Neural cell (in vitro differentiated cells): Measurements from ENCODE around the gene TP53TG5. TPM values are rescaled to one million over a fixed set of nuclear protein-coding genes. Genes with fewer than 3 reads are reported as not detected.

Experiments used
- H2AFZ ChIP-seq: fragments of 200-600, 300-800 bp; sonication (generic), shearing (Covaris generic); 2 replicates; pipeline ENCODE4 v1.6.0; 2014; ENCODE audit warnings: low read depth, mild to moderate bottlenecking, antibody characterized with exemption, low read length, moderate library complexity
- H3F3A ChIP-seq: fragments of 200-600 bp; shearing (Covaris generic); 2 replicates; pipeline ENCODE4 v1.6.1; 2016; ENCODE audit warnings: mild to moderate bottlenecking, moderate library complexity, mixed read lengths, antibody characterized with exemption, low read length; ENCODE audit not compliant: insufficient read depth, poor library complexity, severe bottlenecking
- H3K27ac ChIP-seq: fragments of 200-600, 300-800 bp; sonication (generic), shearing (Covaris generic); 2 replicates; pipeline ENCODE4 v1.5.1; 2014; ENCODE audit warnings: mild to moderate bottlenecking, low read length, moderate library complexity
- H3K27me3 ChIP-seq: fragments of 300-800, 200-600 bp; sonication (generic), shearing (Covaris generic); 2 replicates; pipeline ENCODE4 v1.6.0; 2014; ENCODE audit warnings: mild to moderate bottlenecking, low read depth, low read length, moderate library complexity; ENCODE audit not compliant: insufficient read depth
- H3K36me3 ChIP-seq: fragments of 300-800, 200-600 bp; sonication (generic), shearing (Covaris generic); 2 replicates; pipeline ENCODE4 v1.5.1; 2014; ENCODE audit warnings: mild to moderate bottlenecking, antibody characterized with exemption, low read length, moderate library complexity; ENCODE audit not compliant: insufficient read depth
- H3K4me2 ChIP-seq: fragments of 300-800, 200-600 bp; sonication (generic), shearing (Covaris generic); 2 replicates; pipeline ENCODE4 v1.6.0; 2014; ENCODE audit warnings: mild to moderate bottlenecking, low read length
- H3K4me3 ChIP-seq: fragments of 300-800, 200-600 bp; sonication (generic), shearing (Covaris generic); 2 replicates; pipeline ENCODE4 v1.5.1; 2014; ENCODE audit warnings: mild to moderate bottlenecking, low read length, moderate library complexity
- H3K79me2 ChIP-seq: fragments of 200-600 bp; shearing (Covaris generic); replicated peaks from 2 replicates; pipeline ENCODE4 v1.6.0; 2014; ENCODE audit warnings: mild to moderate bottlenecking, low read length, moderate library complexity; ENCODE audit not compliant: insufficient read depth
- H3K9ac ChIP-seq: fragments of 300-800, 200-600 bp; sonication (generic), shearing (Covaris generic); 2 replicates; pipeline ENCODE4 v1.6.1; 2016; ENCODE audit warnings: mild to moderate bottlenecking, low read length, mixed read lengths
- H3K9me2 ChIP-seq: fragments of 200-600 bp; shearing (Covaris generic); 2 replicates; pipeline ENCODE4 v1.6.1; 2016; ENCODE audit warnings: mild to moderate bottlenecking, low read length, mixed read lengths; ENCODE audit not compliant: insufficient read depth
- H3K9me3 ChIP-seq: fragments of 200-600, 300-800 bp; sonication (generic), shearing (Covaris generic); 2 replicates; pipeline ENCODE4 v1.6.1; 2016; ENCODE audit warnings: mild to moderate bottlenecking, mixed run types, low read length, moderate library complexity, mixed read lengths
- H4K20me1 ChIP-seq: fragments of 200-600 bp; shearing (Covaris generic); 2 replicates; pipeline ENCODE4 v1.6.1; 2016; ENCODE audit warnings: mild to moderate bottlenecking, mixed run types; ENCODE audit not compliant: insufficient read depth
- EP300 ChIP-seq: fragments of 450-650 bp; conservative IDR thresholded peaks from 2 replicates; pipeline ENCODE4 v1.6.1; 2014; ENCODE audit warnings: antibody characterized with exemption, mild to moderate bottlenecking, moderate library complexity; ENCODE audit not compliant: poor library complexity, severe bottlenecking
- EZH2 ChIP-seq: fragments of 200-600, 300-800 bp; shearing (Covaris generic), sonication (generic); IDR thresholded peaks from 2 replicates; pipeline ENCODE4 v1.6.1; 2014; ENCODE audit warnings: antibody characterized with exemption, low read length, borderline replicate concordance, mild to moderate bottlenecking; ENCODE audit not compliant: insufficient read depth, poor library complexity, severe bottlenecking
- MXI1 ChIP-seq: fragments of 450-650 bp; conservative IDR thresholded peaks from 2 replicates; pipeline ENCODE4 v1.6.1; 2014; ENCODE audit warnings: antibody characterized with exemption, mild to moderate bottlenecking; ENCODE audit not compliant: poor library complexity, severe bottlenecking
- POLR2AphosphoS5 ChIP-seq: IDR thresholded peaks from 2 replicates; pipeline ENCODE4 v1.6.1; 2012
- RAD21 ChIP-seq: fragments of 450-650 bp; conservative IDR thresholded peaks from 2 replicates; pipeline ENCODE4 v1.6.1; 2014; ENCODE audit warnings: antibody characterized with exemption, mild to moderate bottlenecking, moderate library complexity
- SMC3 ChIP-seq: fragments of 450-650 bp; conservative IDR thresholded peaks from 2 replicates; pipeline ENCODE4 v1.6.1; 2014; ENCODE audit warnings: antibody characterized with exemption, mild to moderate bottlenecking, moderate library complexity; ENCODE audit not compliant: poor library complexity
- TAF1 ChIP-seq: IDR thresholded peaks from 2 replicates; pipeline ENCODE4 v1.6.1; 2012; ENCODE audit warnings: low read depth
- polyA plus RNA-seq: library from polyadenylated mRNA; depleted of rRNA; stranded (reverse); fragments of >200 nt; gene quantifications from 2 replicates; pipeline ENCODE4 v1.2.3, GENCODE V29; 2014
- TF ChIP-seq, protein P1 (sequence below): IDR thresholded peaks from 2 replicates; pipeline ENCODE4 v1.6.1; 2012; ENCODE audit warnings: borderline replicate concordance
- TF ChIP-seq, protein P2 (sequence below): fragments of 450-650 bp; IDR thresholded peaks from 2 replicates; pipeline ENCODE4 v1.5.1; 2014; ENCODE audit warnings: antibody characterized with exemption, mild to moderate bottlenecking, moderate library complexity; ENCODE audit not compliant: poor library complexity, severe bottlenecking

TP53TG5 gene
- polyA plus RNA-seq, 1 donor from 2014 or later = not detected

- H3K36me3 ChIP-seq = no peaks in the 10 kb centered on the region
- no peak for TF ChIP-seq MXI1
- TF ChIP-seq, protein P1, sequence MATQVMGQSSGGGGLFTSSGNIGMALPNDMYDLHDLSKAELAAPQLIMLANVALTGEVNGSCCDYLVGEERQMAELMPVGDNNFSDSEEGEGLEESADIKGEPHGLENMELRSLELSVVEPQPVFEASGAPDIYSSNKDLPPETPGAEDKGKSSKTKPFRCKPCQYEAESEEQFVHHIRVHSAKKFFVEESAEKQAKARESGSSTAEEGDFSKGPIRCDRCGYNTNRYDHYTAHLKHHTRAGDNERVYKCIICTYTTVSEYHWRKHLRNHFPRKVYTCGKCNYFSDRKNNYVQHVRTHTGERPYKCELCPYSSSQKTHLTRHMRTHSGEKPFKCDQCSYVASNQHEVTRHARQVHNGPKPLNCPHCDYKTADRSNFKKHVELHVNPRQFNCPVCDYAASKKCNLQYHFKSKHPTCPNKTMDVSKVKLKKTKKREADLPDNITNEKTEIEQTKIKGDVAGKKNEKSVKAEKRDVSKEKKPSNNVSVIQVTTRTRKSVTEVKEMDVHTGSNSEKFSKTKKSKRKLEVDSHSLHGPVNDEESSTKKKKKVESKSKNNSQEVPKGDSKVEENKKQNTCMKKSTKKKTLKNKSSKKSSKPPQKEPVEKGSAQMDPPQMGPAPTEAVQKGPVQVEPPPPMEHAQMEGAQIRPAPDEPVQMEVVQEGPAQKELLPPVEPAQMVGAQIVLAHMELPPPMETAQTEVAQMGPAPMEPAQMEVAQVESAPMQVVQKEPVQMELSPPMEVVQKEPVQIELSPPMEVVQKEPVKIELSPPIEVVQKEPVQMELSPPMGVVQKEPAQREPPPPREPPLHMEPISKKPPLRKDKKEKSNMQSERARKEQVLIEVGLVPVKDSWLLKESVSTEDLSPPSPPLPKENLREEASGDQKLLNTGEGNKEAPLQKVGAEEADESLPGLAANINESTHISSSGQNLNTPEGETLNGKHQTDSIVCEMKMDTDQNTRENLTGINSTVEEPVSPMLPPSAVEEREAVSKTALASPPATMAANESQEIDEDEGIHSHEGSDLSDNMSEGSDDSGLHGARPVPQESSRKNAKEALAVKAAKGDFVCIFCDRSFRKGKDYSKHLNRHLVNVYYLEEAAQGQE = no peak
- TF ChIP-seq RAD21 = no peak
- no peak for TF ChIP-seq EP300
- TF ChIP-seq TAF1 = no peak
- TF ChIP-seq EZH2 = no peak
- TF ChIP-seq, protein P2, sequence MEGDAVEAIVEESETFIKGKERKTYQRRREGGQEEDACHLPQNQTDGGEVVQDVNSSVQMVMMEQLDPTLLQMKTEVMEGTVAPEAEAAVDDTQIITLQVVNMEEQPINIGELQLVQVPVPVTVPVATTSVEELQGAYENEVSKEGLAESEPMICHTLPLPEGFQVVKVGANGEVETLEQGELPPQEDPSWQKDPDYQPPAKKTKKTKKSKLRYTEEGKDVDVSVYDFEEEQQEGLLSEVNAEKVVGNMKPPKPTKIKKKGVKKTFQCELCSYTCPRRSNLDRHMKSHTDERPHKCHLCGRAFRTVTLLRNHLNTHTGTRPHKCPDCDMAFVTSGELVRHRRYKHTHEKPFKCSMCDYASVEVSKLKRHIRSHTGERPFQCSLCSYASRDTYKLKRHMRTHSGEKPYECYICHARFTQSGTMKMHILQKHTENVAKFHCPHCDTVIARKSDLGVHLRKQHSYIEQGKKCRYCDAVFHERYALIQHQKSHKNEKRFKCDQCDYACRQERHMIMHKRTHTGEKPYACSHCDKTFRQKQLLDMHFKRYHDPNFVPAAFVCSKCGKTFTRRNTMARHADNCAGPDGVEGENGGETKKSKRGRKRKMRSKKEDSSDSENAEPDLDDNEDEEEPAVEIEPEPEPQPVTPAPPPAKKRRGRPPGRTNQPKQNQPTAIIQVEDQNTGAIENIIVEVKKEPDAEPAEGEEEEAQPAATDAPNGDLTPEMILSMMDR = no peak
- TF ChIP-seq POLR2AphosphoS5 = no peak
- no peak for TF ChIP-seq SMC3
- H3F3A ChIP-seq = no peaks in the 10 kb centered on the region
- H3K9ac ChIP-seq = no peak overlapping the region
- no peak overlapping the region for H3K4me2 ChIP-seq
- H3K27me3 ChIP-seq = peaks cover 14% of the 10 kb centered on the region
- no peaks in the 10 kb centered on the region for H3K9me3 ChIP-seq
- H3K4me3 ChIP-seq = no peak overlapping the region
- no peak overlapping the region for H3K27ac ChIP-seq
- no peaks in the 10 kb centered on the region for H4K20me1 ChIP-seq
- H3K79me2 ChIP-seq = no peaks in the 10 kb centered on the region
- no peak overlapping the region for H2AFZ ChIP-seq
- no peaks in the 10 kb centered on the region for H3K9me2 ChIP-seq
Observed at GRCh38 chr20:45343532-45344167, 34.5 kb downstream of the TP53TG5 start.

- H3K79me2 ChIP-seq = no peaks in the 10 kb centered on the region
- no peaks in the 10 kb centered on the region for H4K20me1 ChIP-seq
- no peaks in the 10 kb centered on the region for H3K36me3 ChIP-seq
- no peak overlapping the region for H3K4me2 ChIP-seq
- H3K9me2 ChIP-seq = no peaks in the 10 kb centered on the region
- H3K4me3 ChIP-seq = no peak overlapping the region
- peaks cover 10% of the 10 kb centered on the region for H3K27me3 ChIP-seq
- H2AFZ ChIP-seq = no peak overlapping the region
- no peaks in the 10 kb centered on the region for H3K9me3 ChIP-seq
- TF ChIP-seq SMC3 = no peak
- no peaks in the 10 kb centered on the region for H3F3A ChIP-seq
- no peak overlapping the region for H3K27ac ChIP-seq
- no peak overlapping the region for H3K9ac ChIP-seq
Observed at GRCh38 chr20:45342855-45343531, 35.1 kb downstream of the TP53TG5 start.
